ENCODE results near the gene ADGRV1.
"Not testable (repeated sequence)": the region's sequence is repeated elsewhere in the genome, so short reads cannot be mapped to it uniquely, and the experiment has no call there.

The ADGRV1 gene

DNA sequence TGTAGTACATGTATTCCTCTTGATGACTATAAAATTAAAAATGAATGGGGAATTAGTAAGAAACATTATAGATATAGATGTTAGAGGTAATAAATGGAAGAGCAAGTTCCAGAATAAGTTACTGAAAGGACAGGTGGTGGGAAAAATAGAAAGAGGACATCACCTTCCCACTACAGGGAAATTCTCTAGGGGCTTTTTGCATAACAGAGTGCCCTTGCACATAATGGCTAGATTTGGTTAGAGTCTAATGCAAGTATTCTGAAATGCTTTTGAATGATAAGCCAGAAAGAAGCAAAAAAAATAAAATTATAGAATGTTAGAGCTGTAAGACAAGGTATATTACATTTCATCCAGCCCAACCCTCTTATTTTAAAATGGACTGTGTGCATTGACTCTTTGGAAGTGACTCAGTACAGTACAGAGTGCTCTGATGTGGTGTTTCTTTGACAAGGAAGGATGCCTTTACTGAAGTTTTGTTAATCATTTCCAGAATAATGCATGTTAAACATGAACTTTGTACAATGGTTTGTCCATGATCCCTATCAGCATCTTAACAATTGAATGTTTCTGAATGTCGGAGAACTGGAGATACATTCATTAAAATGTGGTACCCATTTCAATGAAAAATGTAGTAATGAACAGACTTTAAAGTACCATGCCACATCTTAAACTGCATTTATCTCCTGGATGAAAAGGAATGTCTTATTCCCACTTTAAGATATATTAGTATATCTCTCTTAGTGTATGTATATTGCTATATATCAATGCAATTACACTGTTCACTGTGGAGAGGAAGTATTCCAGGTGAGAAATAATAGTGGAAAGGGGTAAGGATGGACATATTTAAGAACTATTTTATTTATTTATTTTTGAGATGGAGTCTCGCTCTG lies 391.1 kb downstream of the ADGRV1 start:
- ATAC-seq (replicated peaks; ENCODE audit: extremely low read depth, poor library complexity, severe bottlenecking) (no peak), DNase-seq (ENCODE audit: low spot score in 2 of 2) (no peak)
- Mint-ChIP-seq H3K4me3 (no peak overlapping the region), H3K9me3 (no peaks in the 10 kb centered on the region), H3K36me3 (ENCODE audit: insufficient read depth) (no peaks in the 10 kb centered on the region), H3K4me1 (no peaks in the 10 kb centered on the region), H3K27me3 (peaks cover 31% of the 10 kb centered on the region), H3K27ac (ENCODE audit: low read depth) (no peak overlapping the region)

DNA sequence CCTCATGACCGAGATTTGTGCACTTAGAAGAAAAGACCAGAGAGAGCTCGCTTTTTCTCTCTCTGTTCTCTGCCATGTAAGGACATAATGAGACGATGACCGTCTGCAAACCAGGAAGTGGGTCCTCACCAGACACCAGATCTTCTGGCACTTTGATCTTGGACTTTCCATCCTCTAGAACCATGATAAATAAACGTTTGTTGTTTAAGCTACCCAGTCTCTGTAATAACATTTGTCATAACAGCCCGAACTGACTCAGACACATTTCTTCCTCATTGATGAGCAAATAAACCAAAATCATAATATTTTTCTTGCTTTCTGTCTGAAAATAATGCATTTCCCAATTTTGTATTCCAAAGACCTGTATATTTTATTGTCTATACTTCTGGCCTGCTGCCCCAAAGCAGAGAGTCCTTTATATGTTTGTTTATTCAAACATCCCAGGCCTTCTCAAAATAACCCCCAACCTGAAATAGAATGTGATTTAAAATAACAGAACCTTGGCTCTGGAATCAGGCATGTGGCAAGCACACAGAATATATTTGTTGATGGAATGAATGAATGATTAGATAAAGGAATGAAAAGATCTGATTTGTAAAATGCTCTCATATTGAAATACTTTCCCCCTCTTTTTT lies 396.5 kb downstream of the ADGRV1 start:
- ATAC-seq (replicated peaks; ENCODE audit: extremely low read depth, poor library complexity, severe bottlenecking), result no peak
- no peak for DNase-seq (ENCODE audit: low spot score in 2 of 2)
- peaks cover 28% of the 10 kb centered on the region for H3K27me3 Mint-ChIP-seq
- H3K4me3 Mint-ChIP-seq, result no peak overlapping the region
- no peak overlapping the region for H3K27ac Mint-ChIP-seq (ENCODE audit: low read depth)
- no peaks in the 10 kb centered on the region for H3K4me1 Mint-ChIP-seq
- H3K36me3 Mint-ChIP-seq (ENCODE audit: insufficient read depth), result peaks cover 3% of the 10 kb centered on the region
- no peaks in the 10 kb centered on the region for H3K9me3 Mint-ChIP-seq

- Mint-ChIP-seq H3K9me3 (no peaks in the 10 kb centered on the region), H3K36me3 (ENCODE audit: insufficient read depth) (peaks cover 3% of the 10 kb centered on the region), H3K27me3 (peaks cover 28% of the 10 kb centered on the region), H3K27ac (ENCODE audit: low read depth) (no peak overlapping the region), H3K4me3 (no peak overlapping the region), H3K4me1 (no peaks in the 10 kb centered on the region)
- DNase-seq (ENCODE audit: low spot score in 2 of 2) (no peak), ATAC-seq (replicated peaks; ENCODE audit: extremely low read depth, poor library complexity, severe bottlenecking) (no peak)
Measured at GRCh38 chr5:90956511-90957097, 398.0 kb downstream of the ADGRV1 start.

DNA sequence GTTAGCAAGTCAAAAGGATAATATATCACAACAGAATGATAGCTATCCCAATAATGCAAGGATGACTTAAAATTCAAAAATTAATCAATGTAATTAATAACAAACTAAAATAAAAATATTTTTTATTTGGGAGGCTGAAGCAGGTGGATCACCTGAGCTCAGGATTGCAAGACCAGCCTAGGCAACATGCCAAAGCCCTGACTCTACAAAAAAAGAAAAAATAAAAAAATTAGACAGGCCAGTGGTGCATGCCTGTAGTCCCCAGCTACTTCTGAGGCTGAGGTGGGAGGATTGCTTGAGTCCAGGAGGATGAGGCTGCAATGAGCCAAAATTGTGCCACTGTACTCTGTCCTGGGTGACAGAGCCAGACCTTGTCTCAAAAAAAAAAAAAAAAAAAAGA lies 399.3 kb downstream of the ADGRV1 start:
- H3K27me3 Mint-ChIP-seq, result peaks cover 16% of the 10 kb centered on the region
- ATAC-seq (replicated peaks; ENCODE audit: extremely low read depth, poor library complexity, severe bottlenecking) (no peak), DNase-seq (ENCODE audit: low spot score in 2 of 2) (no peak)
- H3K4me3 Mint-ChIP-seq, result no peak overlapping the region
- H3K27ac Mint-ChIP-seq (ENCODE audit: low read depth), result no peak overlapping the region
- H3K36me3 Mint-ChIP-seq (ENCODE audit: insufficient read depth), result peaks cover 3% of the 10 kb centered on the region
- H3K9me3 Mint-ChIP-seq, result no peaks in the 10 kb centered on the region
- no peaks in the 10 kb centered on the region for H3K4me1 Mint-ChIP-seq

DNA sequence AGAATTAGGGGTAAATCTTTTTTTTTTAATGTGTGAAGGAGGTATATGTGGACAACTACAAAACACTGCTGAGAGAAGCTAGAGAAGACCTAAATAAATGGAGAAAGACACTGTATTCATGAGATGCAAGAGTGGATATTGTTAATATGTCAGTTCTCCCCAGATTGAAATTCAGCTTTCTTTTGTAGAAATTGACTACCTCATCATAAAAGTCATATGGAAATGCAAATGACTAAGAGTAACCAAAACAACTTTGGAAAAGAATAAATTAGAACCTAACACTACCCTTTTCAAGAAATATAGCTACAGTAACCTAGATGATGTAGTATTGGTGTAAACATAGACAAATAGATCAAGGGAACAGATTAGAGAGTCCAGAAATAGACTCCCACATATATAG lies 400.7 kb downstream of the ADGRV1 start:
- Mint-ChIP-seq H3K4me3 (no peak overlapping the region), H3K36me3 (ENCODE audit: insufficient read depth) (peaks cover 3% of the 10 kb centered on the region), H3K27me3 (peaks cover 14% of the 10 kb centered on the region), H3K27ac (ENCODE audit: low read depth) (no peak overlapping the region), H3K9me3 (no peaks in the 10 kb centered on the region), H3K4me1 (no peaks in the 10 kb centered on the region)
- DNase-seq (ENCODE audit: low spot score in 2 of 2) (no peak), ATAC-seq (replicated peaks; ENCODE audit: extremely low read depth, poor library complexity, severe bottlenecking) (no peak)

- Mint-ChIP-seq H3K27me3 (peaks cover 34% of the 10 kb centered on the region), H3K9me3 (no peaks in the 10 kb centered on the region), H3K36me3 (ENCODE audit: insufficient read depth) (peaks cover 3% of the 10 kb centered on the region), H3K4me1 (no peaks in the 10 kb centered on the region), H3K4me3 (no peak overlapping the region), H3K27ac (ENCODE audit: low read depth) (no peak overlapping the region)
- ATAC-seq (replicated peaks; ENCODE audit: extremely low read depth, poor library complexity, severe bottlenecking) (no peak), DNase-seq (ENCODE audit: low spot score in 2 of 2) (no peak)
Measured at GRCh38 chr5:90962481-90962880, 403.9 kb downstream of the ADGRV1 start.

DNA sequence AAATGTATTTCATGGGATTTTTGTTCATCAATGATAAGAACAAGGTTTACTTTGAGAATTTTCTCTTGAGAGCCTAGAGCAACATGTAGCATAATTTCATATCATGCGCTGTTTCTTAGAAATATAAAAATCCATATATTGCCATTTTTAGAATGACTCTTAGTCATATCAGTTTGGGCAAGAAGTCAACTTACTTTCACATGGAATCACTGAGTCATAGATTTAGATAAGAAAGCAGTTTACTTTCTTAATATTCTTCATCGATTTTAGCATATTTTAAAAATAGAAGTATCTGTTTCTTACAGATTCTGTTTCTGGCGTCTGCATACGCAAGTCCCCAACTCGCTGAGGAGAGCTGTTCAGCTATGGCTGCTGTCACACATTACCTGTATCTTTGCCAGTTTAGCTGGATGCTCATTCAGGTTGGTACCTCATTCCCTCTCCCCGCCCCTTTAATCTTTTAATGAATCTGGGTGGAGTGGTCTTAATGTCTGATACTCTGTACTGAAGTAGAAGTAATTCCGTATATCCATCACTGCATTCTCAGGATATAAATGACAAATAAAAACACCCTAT lies 406.6 kb downstream of the ADGRV1 start:
- no peak for ATAC-seq (replicated peaks; ENCODE audit: extremely low read depth, poor library complexity, severe bottlenecking)
- no peak for DNase-seq (ENCODE audit: low spot score in 2 of 2)
- Mint-ChIP-seq H3K27ac (ENCODE audit: low read depth) (no peak overlapping the region), H3K27me3 (peaks cover 38% of the 10 kb centered on the region), H3K36me3 (ENCODE audit: insufficient read depth) (no peaks in the 10 kb centered on the region), H3K4me1 (no peaks in the 10 kb centered on the region), H3K4me3 (no peak overlapping the region), H3K9me3 (no peaks in the 10 kb centered on the region)

DNA sequence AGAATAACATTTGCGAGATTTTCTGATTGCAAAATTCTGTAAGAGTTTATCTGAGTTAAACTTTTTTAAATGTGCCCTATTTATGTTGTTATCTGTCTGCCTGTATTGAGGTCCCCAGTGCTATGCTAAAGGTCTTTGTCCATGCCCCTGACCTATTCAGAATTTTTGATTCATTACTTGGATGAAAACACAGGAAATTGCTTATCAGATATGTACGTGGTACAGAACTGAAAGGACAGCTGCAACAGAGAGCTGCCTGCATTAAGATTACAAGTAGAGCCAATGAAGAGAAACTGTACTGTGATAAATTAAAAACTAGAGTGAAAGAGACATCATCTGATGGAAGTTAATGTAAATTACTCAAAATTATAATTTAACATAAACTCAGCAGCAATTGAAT lies 408.8 kb downstream of the ADGRV1 start:
- Mint-ChIP-seq H3K27ac (ENCODE audit: low read depth) (no peak overlapping the region), H3K4me1 (no peaks in the 10 kb centered on the region), H3K9me3 (peaks cover 5% of the 10 kb centered on the region), H3K36me3 (ENCODE audit: insufficient read depth) (no peaks in the 10 kb centered on the region), H3K27me3 (peaks cover 59% of the 10 kb centered on the region), H3K4me3 (no peak overlapping the region)
- DNase-seq (ENCODE audit: low spot score in 2 of 2), result no peak
- no peak for ATAC-seq (replicated peaks; ENCODE audit: extremely low read depth, poor library complexity, severe bottlenecking)

- ATAC-seq (replicated peaks; ENCODE audit: extremely low read depth, poor library complexity, severe bottlenecking), result no peak
- no peak overlapping the region for H3K4me3 Mint-ChIP-seq
- H3K27ac Mint-ChIP-seq (ENCODE audit: low read depth), result no peak overlapping the region
- H3K36me3 Mint-ChIP-seq (ENCODE audit: insufficient read depth), result no peaks in the 10 kb centered on the region
- DNase-seq (ENCODE audit: low spot score in 2 of 2), result no peak
- peaks cover 5% of the 10 kb centered on the region for H3K9me3 Mint-ChIP-seq
- no peaks in the 10 kb centered on the region for H3K4me1 Mint-ChIP-seq
- peaks cover 63% of the 10 kb centered on the region for H3K27me3 Mint-ChIP-seq
Measured at GRCh38 chr5:90967851-90968250, 409.3 kb downstream of the ADGRV1 start.

DNA sequence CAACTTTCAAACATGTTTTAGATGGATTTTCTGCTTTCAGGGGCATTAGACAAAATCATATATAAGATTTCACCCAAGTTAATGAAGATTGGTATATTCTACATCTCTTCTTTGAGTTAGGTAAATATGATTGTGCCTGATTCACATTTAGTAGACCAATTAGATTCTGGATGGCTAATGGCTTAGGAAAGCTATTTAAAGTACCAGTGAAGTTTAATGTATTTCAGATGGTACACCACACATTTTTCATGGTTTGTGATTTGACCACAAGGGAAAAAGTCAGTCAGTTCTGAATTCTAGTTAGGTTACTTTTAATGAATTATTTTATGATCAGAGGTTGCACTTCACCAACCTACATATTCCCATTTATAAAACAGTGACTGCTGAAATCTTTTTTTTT lies 409.7 kb downstream of the ADGRV1 start:
- Mint-ChIP-seq H3K27ac (ENCODE audit: low read depth) (no peak overlapping the region), H3K4me1 (no peaks in the 10 kb centered on the region), H3K9me3 (peaks cover 5% of the 10 kb centered on the region), H3K36me3 (ENCODE audit: insufficient read depth) (no peaks in the 10 kb centered on the region), H3K27me3 (peaks cover 68% of the 10 kb centered on the region), H3K4me3 (no peak overlapping the region)
- no peak for ATAC-seq (replicated peaks; ENCODE audit: extremely low read depth, poor library complexity, severe bottlenecking)
- no peak for DNase-seq (ENCODE audit: low spot score in 2 of 2)

DNA sequence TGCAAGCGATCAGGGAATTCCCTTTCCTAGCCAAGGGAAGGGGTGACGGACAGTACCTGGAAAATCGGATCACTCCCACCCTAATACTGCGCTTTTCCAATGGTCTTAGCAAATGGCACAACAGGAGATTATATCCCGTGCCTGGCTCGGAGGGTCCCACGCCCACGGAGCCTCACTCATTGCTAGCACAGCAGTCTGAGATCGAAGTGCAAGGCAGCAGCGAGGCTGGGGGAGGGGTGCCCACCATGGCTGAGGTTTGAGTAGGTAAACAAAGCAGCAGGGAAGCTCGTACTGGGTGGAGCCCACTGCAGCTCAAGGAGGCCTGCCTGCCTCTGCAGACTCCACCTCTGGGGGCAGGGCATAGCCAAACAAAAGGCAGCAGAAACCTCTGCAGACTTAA lies 411.3 kb downstream of the ADGRV1 start:
- not testable (repeated sequence) for DNase-seq (ENCODE audit: low spot score in 2 of 2); H3K36me3 Mint-ChIP-seq (ENCODE audit: insufficient read depth); H3K4me3 Mint-ChIP-seq; H3K4me1 Mint-ChIP-seq; ATAC-seq (replicated peaks; ENCODE audit: extremely low read depth, poor library complexity, severe bottlenecking); H3K9me3 Mint-ChIP-seq; H3K27ac Mint-ChIP-seq (ENCODE audit: low read depth)
- H3K27me3 Mint-ChIP-seq, result peaks cover 59% of the 10 kb centered on the region

- no peaks in the 10 kb centered on the region for H3K4me1 Mint-ChIP-seq
- H3K27ac Mint-ChIP-seq (ENCODE audit: low read depth), result no peak overlapping the region
- H3K27me3 Mint-ChIP-seq, result no peaks in the 10 kb centered on the region
- no peaks in the 10 kb centered on the region for H3K36me3 Mint-ChIP-seq (ENCODE audit: insufficient read depth)
- H3K4me3 Mint-ChIP-seq, result no peak overlapping the region
- H3K9me3 Mint-ChIP-seq, result no peaks in the 10 kb centered on the region
- DNase-seq (ENCODE audit: low spot score in 2 of 2) (no peak), ATAC-seq (replicated peaks; ENCODE audit: extremely low read depth, poor library complexity, severe bottlenecking) (no peak)
Measured at GRCh38 chr5:90981177-90981576, 422.6 kb downstream of the ADGRV1 start.

All from central memory CD8-positive, alpha-beta T cell (primary cell).